ENCODE results near the gene ZNF367.
A peak's percentile ranks its signal among the peaks of the same experiment; 100 is the strongest.

ZNF367 gene

GRCh38 chr9:96411129-96411838 lies 6.9 kb downstream of the ZNF367 start:
- peak overlapping the region in 1 of 21 experiments; percentile 15 for H3K27ac ChIP-seq

GRCh38 chr9:96408409-96409280 lies 9.5 kb downstream of the ZNF367 start:
- Histone ChIP-seq H3K4me3 (no peak overlapping the region), H3K27ac (no peak overlapping the region)

More at GRCh38 chr9:96411129-96411838, 6.9 kb downstream of the ZNF367 start:
- H3K4me3 ChIP-seq, result no peak overlapping the region

DNA sequence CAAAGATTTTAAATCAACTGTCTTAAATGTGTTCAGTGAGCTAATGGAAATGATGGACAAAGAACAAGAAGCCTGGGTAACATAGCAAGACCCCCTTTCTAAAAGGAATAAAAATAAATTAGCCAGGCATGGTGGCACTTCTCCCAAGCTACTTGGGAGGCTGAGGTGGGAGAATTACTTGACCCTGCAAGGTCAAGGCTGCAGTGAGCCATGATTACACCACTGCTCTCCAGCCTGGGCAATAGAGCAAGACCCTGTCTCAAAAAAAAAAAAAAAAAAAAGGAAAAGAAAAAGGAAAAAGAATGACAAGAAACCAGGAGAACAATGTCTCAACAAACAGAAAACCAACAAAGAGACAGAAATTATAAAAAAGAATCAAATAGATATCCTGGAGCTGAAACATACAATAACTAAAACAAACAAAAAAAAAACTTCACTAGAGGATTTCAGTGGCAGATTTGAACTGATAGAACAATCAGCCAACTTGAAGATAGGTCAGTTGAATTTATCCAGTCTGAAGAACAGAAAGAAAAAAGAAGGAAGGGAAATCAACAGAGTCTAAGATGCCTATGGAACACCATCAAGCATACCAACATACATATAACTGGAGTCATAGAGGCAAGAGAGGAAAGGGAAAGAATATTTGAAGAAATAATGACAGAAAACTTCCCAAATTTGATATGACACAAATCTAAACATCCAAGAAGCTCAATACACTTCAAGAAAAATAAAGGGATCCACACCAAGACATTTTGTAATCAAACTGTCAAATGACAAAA lies 17.8 kb downstream of the ZNF367 start:
- Histone ChIP-seq H3K27ac (peak overlapping the region in 1 of 21 experiments; percentile 54), H3K4me3 (no peak overlapping the region)

DNA sequence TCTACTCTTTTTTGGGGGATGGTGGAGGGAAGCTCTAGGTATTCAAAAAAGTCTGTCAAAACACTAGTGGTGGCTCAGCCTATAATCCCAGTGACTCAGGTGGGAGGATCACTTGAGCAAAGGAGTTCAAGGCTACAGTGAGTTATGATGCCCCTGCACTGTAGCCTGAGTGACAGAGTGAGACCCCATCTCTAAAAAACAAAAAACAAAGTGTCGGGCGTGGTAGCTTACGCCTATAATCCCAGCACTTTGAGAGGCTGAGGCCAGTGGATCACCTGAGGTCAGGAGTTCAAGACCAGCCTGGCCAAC lies 18.9 kb downstream of the ZNF367 start:
- H3K4me3 ChIP-seq, result no peak overlapping the region
- H3K27ac ChIP-seq, result peak overlapping the region in 10 of 21 experiments; percentile 19 to 83 (median 61)

- Histone ChIP-seq H3K4me3 (no peak overlapping the region), H3K27ac (peak overlapping the region in 11 of 21 experiments; percentile 3 to 83 (median 54))
These were observed 19.4 kb downstream of the ZNF367 start for GRCh38 chr9:96398582-96399324.

- Histone ChIP-seq H3K27ac (no peak overlapping the region), H3K4me3 (no peak overlapping the region)
These were observed 22.2 kb downstream of the ZNF367 start for GRCh38 chr9:96395964-96396363.

DNA sequence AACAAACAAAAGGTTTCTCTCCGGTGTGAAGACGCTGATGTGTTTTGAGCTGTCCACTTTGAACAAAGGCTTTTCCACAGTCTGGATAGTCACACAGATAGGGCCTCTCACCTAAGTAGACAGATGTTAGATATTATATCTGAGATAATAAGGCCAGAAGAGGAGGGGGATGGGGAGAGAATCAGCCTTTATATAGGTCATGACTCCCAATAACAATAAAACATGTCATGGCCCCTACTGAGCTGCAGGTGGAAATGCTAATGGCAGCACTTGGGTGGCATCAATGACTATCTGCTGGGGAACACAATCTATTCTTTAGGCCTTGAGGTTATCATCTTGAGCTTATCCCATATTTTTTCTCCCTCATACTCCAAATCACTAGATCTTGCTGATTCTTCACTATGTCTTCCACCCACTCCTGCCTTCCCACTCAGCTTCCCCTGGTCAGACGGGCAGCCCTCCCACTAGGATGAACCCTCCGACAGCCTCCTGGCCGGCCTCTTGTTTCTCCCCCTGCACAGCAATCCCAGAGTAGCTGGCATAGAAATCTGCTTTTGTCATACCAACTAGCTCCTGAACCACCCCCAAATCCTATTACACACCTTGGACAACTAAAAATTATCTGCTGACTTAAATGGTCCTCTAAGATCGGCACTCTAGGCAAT lies 23.2 kb downstream of the ZNF367 start:
- H3K27ac ChIP-seq, result no peak overlapping the region
- H3K4me3 ChIP-seq, result no peak overlapping the region

GRCh38 chr9:96392263-96392662 lies 25.9 kb downstream of the ZNF367 start:
- Histone ChIP-seq H3K27ac (no peak overlapping the region), H3K4me3 (no peak overlapping the region)

DNA sequence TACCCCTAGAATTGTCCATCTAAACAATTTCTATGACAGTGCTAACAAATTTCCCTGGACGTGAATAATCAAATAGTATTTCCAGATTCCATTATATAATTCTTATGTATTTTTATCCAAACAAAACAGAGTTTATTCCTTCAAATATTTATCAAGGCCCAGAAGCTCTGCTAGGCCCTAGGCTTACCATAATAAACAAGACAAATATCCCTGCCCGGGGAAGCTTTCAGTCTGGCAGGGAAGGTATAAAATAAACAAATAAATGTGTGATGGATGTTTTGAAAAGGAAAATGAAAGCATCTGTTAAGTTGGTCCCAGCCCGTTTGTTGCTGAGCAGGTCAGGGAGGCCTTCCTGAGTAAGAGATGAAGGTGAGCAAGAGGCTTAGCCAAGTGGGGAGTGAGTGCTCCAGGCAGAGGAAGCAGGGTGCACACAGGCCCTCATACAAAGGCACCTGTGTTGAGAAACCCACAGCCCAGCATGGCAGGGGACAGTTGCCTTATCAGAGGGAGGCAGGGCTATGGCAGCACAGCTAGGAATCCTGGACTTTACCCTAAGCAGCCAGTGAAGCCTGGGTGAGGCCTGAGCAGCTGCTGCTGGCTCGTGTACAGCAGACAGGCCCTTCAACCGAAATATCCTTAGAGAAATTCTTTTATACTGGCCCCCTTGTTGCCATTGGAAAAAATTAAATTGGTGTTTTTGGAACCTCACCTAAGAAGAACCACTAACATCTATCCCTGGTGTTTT lies 27.0 kb downstream of the ZNF367 start:
- peak overlapping the region in 3 of 21 experiments; percentile 8 to 43 (median 14) for H3K27ac ChIP-seq
- no peak overlapping the region for H3K4me3 ChIP-seq

DNA sequence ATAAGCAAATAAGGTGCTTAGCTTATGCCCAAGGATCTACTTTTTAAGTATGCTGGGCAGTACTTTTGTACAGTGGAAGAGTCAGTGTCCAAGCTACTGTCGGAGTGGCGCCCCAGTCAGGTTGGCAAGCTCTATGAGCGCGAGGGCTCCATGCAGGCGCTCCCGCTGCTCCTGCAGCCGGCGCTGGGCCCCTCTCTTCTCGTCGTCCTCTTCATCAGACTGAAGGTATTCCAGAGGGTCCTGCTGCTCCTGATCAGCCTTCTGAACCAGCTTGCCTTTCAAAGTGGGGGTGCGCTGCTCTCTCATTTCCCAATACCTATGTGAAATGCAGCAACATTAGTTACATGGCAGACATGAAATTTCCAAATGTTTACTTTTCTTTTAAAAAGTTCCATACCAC lies 30.0 kb downstream of the ZNF367 start:
- H3K4me3 ChIP-seq, result no peak overlapping the region
- no peak overlapping the region for H3K27ac ChIP-seq

DNA sequence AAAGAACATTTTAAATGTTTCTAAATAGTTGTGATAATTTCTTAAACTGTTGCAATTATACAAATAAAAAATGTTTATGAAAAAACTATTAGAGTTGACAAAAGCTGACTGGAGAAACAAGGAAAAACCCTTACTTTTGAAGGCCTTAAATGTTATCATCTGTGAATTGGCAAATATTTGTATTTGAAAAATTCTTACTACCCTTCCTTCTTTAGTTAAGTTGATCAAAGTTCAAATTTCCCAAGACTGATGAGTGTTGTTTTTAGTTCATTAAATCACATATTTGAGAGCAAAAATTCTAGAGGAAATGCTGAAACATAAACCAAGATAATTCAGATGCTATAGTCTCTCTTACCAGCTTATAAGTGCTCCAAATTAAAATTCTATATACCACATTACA lies 32.0 kb downstream of the ZNF367 start:
- H3K4me3 ChIP-seq, result no peak overlapping the region
- H3K27ac ChIP-seq, result no peak overlapping the region

DNA sequence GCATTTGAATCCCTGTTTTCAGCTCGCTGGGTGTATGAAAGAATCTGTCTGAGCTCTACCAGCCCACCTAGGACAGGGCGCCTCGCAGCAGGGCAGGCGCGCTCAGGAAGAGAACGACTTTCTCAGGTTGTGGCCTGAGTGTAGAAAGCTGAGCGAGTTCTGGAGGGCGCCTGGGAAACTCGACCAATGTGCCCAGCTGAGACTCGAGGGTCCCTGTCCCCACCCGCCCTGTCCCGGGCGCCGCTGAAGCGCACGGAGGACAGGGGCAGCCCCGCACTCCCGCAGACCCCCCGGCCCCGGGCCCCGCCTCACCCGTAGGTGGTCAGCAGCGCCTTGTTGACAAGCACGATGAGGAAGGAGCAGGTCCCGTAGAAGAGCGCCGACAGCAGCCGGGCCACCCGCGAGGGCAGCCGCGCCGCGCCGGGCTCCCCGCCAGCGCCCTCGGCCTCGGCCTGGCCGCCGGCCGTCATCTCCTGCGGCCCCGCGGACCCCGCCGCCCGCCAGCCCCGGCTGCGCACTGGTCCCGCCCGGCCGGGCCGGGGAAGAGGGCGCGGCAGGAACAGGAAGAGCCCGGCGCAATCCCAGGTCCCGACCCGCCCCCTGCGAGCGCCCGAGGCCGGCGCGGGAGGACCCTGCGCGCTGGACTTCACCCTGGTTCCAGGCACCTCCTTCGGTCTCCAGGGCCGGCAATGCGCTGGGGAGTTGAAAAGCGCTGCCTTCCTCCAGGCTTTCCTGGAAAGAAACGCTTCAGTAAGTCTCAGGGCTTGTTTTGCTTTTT lies 34.8 kb downstream of the ZNF367 start, which contains the start of gene SLC35D2:
Gene SLC35D2 (minus strand): TSS at position 547 of the 778 bp plus-strand sequence. CDS start 77 bp downstream, at position 470.
- peak within 1 kb of the TSS; percentile 63 to 79 (median 67) for H3K4me3 ChIP-seq
- peak within 1 kb of the TSS in 20 of 21 experiments; percentile 51 to 88 (median 78) for H3K27ac ChIP-seq

DNA sequence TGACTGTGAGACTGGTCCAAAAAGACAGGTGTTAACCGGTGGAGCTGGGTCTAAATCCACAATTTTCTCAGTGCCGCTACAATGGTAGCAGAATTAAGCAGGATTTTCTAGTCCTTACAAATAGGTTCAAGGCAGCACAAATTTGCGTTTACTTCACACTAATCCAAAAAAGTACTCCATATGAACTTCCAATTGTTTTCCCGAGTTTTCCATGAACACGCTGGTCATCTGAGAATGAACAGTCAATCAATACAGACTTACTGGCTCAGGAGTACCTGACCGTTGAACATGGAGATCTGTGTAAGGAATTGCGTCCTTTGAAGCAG lies 35.4 kb downstream of the ZNF367 start:
- peak overlapping the region; percentile 63 to 79 (median 67) for H3K4me3 ChIP-seq
- peak overlapping the region in 18 of 21 experiments; percentile 51 to 88 (median 80) for H3K27ac ChIP-seq

DNA sequence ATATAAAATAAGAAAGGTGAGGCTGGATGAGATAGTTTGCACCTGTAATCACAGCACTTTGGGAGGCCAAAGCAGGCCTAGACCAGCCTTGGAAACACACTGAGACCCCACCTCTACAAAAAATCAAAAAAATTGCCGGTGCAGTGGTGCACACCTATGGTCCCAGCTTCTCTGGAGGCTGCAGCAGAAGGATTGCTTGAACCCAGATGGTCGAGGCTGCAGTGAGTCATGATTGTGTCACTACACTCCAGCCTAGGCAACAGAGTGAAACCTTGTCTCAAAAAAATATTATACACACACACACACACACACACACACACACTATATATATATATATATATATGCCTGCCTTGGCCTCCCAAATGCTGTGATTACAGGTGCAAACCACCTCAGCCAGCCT lies 36.0 kb downstream of the ZNF367 start:
- no peak overlapping the region for H3K27ac ChIP-seq
- no peak overlapping the region for H3K4me3 ChIP-seq

DNA sequence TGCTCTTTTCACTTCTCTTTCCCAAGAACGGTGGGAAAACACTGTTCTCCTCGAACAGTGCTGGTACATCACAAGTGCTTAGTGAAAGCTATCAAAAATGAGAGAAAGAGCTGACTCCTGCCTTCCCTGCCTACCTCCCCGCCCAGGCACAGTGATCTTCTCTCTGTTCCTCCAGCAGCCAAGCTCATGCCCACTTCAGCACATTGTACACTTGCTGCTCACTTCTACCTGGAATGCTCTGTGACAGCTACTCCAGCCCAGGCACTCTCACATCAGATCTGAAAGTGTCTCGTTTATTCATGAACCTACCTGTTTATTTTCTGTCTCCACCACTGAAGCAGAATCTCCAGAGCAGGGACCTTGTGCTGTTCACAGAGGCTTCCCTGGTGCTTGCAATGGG lies 36.5 kb downstream of the ZNF367 start:
- no peak overlapping the region for H3K27ac ChIP-seq
- H3K4me3 ChIP-seq, result no peak overlapping the region

- H3K4me3 ChIP-seq, result no peak overlapping the region
- H3K27ac ChIP-seq, result no peak overlapping the region
These were observed 37.0 kb downstream of the ZNF367 start for GRCh38 chr9:96381125-96381524.

- Histone ChIP-seq H3K27ac (no peak overlapping the region), H3K4me3 (no peak overlapping the region)
These were observed 38.7 kb downstream of the ZNF367 start for GRCh38 chr9:96379461-96379860.

DNA sequence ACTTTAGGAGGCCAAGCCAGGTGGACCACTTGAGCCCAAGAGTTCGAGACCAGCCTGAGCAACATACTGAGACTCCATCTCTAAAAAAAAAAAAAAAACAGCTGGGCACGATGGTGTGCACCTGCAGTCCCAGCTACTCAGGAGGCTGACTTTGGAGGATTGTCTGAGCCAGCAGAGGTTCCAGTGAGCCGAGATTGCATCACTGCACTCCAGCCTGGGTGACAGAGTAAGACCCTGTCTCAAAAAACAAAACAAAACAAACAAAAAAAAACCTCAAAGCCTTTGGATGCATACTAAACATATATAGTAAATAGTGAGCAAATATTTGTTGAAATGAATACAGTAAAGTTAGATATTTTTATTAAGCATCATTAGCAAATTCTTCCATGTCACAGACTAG lies 40.0 kb downstream of the ZNF367 start:
- no peak overlapping the region for H3K4me3 ChIP-seq
- no peak overlapping the region for H3K27ac ChIP-seq
